K562 (cell line): ENCODE results near the gene PIK3CA. TPM values are rescaled to one million over a fixed set of nuclear protein-coding genes. Genes with fewer than 3 reads are reported as not detected.

ENCODE experiments used
- EP300 ChIP-seq: IDR thresholded peaks from 2 replicates; pipeline ENCODE4 v1.6.1; 2012; ENCODE audit warnings: low read length, improper control_type of control experiment
- NFXL1 ChIP-seq: fragments of 450-650 bp; formaldehyde crosslinking; IDR thresholded peaks from 2 replicates; pipeline ENCODE4 v1.4.0; 2021; ENCODE audit warnings: mild to moderate bottlenecking
- TAF1 ChIP-seq: IDR thresholded peaks from 2 replicates; pipeline ENCODE4 v1.6.1; 2011; ENCODE audit warnings: mild to moderate bottlenecking, low read length, moderate library complexity; ENCODE audit not compliant: insufficient read depth, control insufficient read depth, severe bottlenecking; ENCODE audit errors: extremely low read depth
- TBP ChIP-seq: optimal IDR thresholded peaks from 2 replicates; pipeline ENCODE3; 2011; ENCODE audit warnings: low read depth, low read length, improper control_type of control experiment
- TCF3 ChIP-seq: sonication (generic); formaldehyde crosslinking; IDR thresholded peaks from 2 replicates; pipeline ENCODE4 v1.4.0; 2020; ENCODE audit warnings: mild to moderate bottlenecking, missing genetic modification reagents
- ZNF354B ChIP-seq: fragments of 250-450 bp; sonication (Bioruptor Pico); IDR thresholded peaks from 2 replicates; pipeline ENCODE4 v1.4.0; 2020
- polyA plus RNA-seq, 8 experiments: library from polyadenylated mRNA; depleted of rRNA in 4 of 8; stranded (reverse) in 5 of 8; unstranded in 3 of 8; fragments of >200 nt; fragmentation: Nextera tagmentation in 2 of 8; fragmentation: Illumina TruSeq in 1 of 8; extraction: Ambion mirVana in 2 of 8; extraction: Trizol in 1 of 8; gene quantifications; 2 replicates each; pipeline versions ENCODE4 v1.2.1 to v1.2.3, GENCODE V29; 2011 to 2014; ENCODE audit warnings: inconsistent platforms in 1 of 8, missing spikeins in 1 of 8
- total RNA-seq, 7 experiments: library from RNA; depleted of rRNA in 6 of 7; stranded (reverse); fragments of >200 nt in 6 of 7; fragmentation: Illumina TruSeq in 2 of 7; extraction: Trizol in 2 of 7; gene quantifications; 2 replicates each; pipeline versions ENCODE4 v1.2.1 to v1.2.3, GENCODE V29; 2011 to 2021; ENCODE audit warnings: low replicate concordance in 1 of 7
- TF ChIP-seq, protein P1 (sequence below), 2 experiments: fragments of 450-650 bp in 1 of 2; sonication (generic) in 1 of 2; formaldehyde crosslinking in 1 of 2; IDR thresholded peaks; 2 replicates each; pipeline versions ENCODE4 v1.7.1 to v1.9.0; 2016 to 2022; ENCODE audit warnings: inconsistent platforms in 1 of 2, mild to moderate bottlenecking in 1 of 2, missing genetic modification reagents in 1 of 2
- TF ChIP-seq, protein P2 (sequence below): fragments of 150-350 bp; IDR thresholded peaks from 2 replicates; pipeline ENCODE4 v1.6.1; 2014; ENCODE audit warnings: low read depth, mild to moderate bottlenecking, low read length, borderline replicate concordance
- TF ChIP-seq, protein P3 (sequence below): fragments of 450-650 bp; IDR thresholded peaks from 2 replicates; pipeline ENCODE4 v1.7.1; 2018; ENCODE audit warnings: mild to moderate bottlenecking, low read depth; ENCODE audit not compliant: partially characterized antibody

The PIK3CA gene
- total and polyA plus RNA-seq, 9 of the 15 experiments (the other 6 are each of a cell fraction or from before 2014, with no cell fraction given): 3.8 to 19.4 (median 10.8) TPM

DNA sequence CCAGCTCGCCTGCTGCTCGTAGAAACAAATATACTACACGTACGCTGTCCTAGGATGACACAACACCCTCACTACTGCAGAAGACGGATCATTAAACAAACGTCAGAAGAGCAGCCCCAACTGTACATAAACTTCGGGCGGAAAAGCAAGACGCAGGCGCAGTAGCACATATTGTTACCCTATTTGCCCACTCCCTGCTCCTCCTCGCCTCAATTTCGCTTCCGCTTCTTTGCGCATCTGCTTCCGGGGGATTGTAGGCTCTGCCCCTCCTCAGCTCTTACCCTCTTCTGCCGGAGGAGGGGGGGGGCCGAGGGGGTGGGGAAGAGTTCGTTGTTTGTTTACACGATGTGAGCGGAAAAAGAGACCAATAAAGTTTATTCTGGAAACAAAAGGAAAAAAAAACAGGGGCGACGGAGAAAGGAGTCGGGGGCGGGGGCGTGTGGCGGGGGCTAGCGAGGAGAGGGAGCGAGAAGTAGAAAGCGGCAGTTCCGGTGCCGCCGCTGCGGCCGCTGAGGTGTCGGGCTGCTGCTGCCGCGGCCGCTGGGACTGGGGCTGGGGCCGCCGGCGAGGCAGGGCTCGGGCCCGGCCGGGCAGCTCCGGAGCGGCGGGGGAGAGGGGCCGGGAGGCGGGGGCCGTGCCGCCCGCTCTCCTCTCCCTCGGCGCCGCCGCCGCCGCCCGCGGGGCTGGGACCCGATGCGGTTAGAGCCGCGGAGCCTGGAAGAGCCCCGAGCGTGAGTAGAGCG is at the start of gene PIK3CA (continued):
- TF ChIP-seq, protein P1, sequence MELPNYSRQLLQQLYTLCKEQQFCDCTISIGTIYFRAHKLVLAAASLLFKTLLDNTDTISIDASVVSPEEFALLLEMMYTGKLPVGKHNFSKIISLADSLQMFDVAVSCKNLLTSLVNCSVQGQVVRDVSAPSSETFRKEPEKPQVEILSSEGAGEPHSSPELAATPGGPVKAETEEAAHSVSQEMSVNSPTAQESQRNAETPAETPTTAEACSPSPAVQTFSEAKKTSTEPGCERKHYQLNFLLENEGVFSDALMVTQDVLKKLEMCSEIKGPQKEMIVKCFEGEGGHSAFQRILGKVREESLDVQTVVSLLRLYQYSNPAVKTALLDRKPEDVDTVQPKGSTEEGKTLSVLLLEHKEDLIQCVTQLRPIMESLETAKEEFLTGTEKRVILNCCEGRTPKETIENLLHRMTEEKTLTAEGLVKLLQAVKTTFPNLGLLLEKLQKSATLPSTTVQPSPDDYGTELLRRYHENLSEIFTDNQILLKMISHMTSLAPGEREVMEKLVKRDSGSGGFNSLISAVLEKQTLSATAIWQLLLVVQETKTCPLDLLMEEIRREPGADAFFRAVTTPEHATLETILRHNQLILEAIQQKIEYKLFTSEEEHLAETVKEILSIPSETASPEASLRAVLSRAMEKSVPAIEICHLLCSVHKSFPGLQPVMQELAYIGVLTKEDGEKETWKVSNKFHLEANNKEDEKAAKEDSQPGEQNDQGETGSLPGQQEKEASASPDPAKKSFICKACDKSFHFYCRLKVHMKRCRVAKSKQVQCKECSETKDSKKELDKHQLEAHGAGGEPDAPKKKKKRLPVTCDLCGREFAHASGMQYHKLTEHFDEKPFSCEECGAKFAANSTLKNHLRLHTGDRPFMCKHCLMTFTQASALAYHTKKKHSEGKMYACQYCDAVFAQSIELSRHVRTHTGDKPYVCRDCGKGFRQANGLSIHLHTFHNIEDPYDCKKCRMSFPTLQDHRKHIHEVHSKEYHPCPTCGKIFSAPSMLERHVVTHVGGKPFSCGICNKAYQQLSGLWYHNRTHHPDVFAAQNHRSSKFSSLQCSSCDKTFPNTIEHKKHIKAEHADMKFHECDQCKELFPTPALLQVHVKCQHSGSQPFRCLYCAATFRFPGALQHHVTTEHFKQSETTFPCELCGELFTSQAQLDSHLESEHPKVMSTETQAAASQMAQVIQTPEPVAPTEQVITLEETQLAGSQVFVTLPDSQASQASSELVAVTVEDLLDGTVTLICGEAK (IDR thresholded peaks at IDR 0.05): peak; percentile 99
- TF ChIP-seq, protein P1 (CRISPR knock-in tag; IDR thresholded peaks at IDR 0.05): peak; percentile 98
- peak; percentile 47 for TF ChIP-seq TAF1
- peak; percentile 59 for TF ChIP-seq TBP
- TF ChIP-seq ZNF354B (CRISPR knock-in tag): no peak
- TF ChIP-seq TCF3 (CRISPR knock-in tag): no peak
- TF ChIP-seq, protein P2, sequence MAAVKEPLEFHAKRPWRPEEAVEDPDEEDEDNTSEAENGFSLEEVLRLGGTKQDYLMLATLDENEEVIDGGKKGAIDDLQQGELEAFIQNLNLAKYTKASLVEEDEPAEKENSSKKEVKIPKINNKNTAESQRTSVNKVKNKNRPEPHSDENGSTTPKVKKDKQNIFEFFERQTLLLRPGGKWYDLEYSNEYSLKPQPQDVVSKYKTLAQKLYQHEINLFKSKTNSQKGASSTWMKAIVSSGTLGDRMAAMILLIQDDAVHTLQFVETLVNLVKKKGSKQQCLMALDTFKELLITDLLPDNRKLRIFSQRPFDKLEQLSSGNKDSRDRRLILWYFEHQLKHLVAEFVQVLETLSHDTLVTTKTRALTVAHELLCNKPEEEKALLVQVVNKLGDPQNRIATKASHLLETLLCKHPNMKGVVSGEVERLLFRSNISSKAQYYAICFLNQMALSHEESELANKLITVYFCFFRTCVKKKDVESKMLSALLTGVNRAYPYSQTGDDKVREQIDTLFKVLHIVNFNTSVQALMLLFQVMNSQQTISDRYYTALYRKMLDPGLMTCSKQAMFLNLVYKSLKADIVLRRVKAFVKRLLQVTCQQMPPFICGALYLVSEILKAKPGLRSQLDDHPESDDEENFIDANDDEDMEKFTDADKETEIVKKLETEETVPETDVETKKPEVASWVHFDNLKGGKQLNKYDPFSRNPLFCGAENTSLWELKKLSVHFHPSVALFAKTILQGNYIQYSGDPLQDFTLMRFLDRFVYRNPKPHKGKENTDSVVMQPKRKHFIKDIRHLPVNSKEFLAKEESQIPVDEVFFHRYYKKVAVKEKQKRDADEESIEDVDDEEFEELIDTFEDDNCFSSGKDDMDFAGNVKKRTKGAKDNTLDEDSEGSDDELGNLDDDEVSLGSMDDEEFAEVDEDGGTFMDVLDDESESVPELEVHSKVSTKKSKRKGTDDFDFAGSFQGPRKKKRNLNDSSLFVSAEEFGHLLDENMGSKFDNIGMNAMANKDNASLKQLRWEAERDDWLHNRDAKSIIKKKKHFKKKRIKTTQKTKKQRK: no peak
- TF ChIP-seq EP300: no peak; the same call in none of the 2 replicates
- TF ChIP-seq, protein P3, sequence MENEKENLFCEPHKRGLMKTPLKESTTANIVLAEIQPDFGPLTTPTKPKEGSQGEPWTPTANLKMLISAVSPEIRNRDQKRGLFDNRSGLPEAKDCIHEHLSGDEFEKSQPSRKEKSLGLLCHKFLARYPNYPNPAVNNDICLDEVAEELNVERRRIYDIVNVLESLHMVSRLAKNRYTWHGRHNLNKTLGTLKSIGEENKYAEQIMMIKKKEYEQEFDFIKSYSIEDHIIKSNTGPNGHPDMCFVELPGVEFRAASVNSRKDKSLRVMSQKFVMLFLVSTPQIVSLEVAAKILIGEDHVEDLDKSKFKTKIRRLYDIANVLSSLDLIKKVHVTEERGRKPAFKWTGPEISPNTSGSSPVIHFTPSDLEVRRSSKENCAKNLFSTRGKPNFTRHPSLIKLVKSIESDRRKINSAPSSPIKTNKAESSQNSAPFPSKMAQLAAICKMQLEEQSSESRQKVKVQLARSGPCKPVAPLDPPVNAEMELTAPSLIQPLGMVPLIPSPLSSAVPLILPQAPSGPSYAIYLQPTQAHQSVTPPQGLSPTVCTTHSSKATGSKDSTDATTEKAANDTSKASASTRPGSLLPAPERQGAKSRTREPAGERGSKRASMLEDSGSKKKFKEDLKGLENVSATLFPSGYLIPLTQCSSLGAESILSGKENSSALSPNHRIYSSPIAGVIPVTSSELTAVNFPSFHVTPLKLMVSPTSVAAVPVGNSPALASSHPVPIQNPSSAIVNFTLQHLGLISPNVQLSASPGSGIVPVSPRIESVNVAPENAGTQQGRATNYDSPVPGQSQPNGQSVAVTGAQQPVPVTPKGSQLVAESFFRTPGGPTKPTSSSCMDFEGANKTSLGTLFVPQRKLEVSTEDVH: peak; percentile 89
- no peak for TF ChIP-seq NFXL1 (CRISPR knock-in tag)
